SJCRH30 (cell line): Measurements from ENCODE around the gene TLN1. TPM values are rescaled to one million over a fixed set of nuclear protein-coding genes. Genes with fewer than 3 reads are reported as not detected.

Experiments
- DNase-seq, 2 experiments: peaks; one replicate each; pipeline ENCODE4 v3.0.0-alpha.2; 2015 to 2020
- H3K27ac ChIP-seq: fragments of 250-450 bp; sonication (Bioruptor Pico); 2 replicates; pipeline ENCODE4 v1.5.1; 2020; ENCODE audit warnings: mild to moderate bottlenecking, moderate library complexity
- H3K27me3 ChIP-seq: fragments of 250-450 bp; sonication (Bioruptor Pico); 2 replicates; pipeline ENCODE4 v1.5.1; 2020; ENCODE audit warnings: mild to moderate bottlenecking, moderate library complexity
- H3K36me3 ChIP-seq: fragments of 250-450 bp; sonication (Bioruptor Pico); 2 replicates; pipeline ENCODE4 v1.5.1; 2020; ENCODE audit warnings: mild to moderate bottlenecking, moderate library complexity
- H3K4me1 ChIP-seq: fragments of 250-450 bp; sonication (Bioruptor Pico); 2 replicates; pipeline ENCODE4 v1.5.1; 2020; ENCODE audit warnings: mild to moderate bottlenecking, moderate library complexity
- H3K4me3 ChIP-seq: fragments of 250-450 bp; sonication (Bioruptor Pico); 2 replicates; pipeline ENCODE4 v1.5.1; 2020; ENCODE audit warnings: mild to moderate bottlenecking, moderate library complexity
- H3K9me3 ChIP-seq: fragments of 250-450 bp; sonication (Bioruptor Pico); replicated peaks from 2 replicates; pipeline ENCODE4 v1.5.1; 2020; ENCODE audit warnings: mild to moderate bottlenecking, moderate library complexity
- total RNA-seq: library from RNA; depleted of rRNA; stranded (reverse); fragments of >200 nt; shearing (Covaris generic); gene quantifications from 2 replicates; pipeline ENCODE4 v1.2.3, GENCODE V29; 2014

The TLN1 gene
- total RNA-seq, 1 experiment from 2014 or later = 65.0 TPM

GRCh38 chr9:35666045-35666444 is 66.0 kb downstream of the TLN1 start:
- Histone ChIP-seq H3K36me3 (no peaks in the 10 kb centered on the region), H3K4me1 (peaks cover 23% of the 10 kb centered on the region), H3K27ac (no peak overlapping the region), H3K27me3 (no peaks in the 10 kb centered on the region), H3K4me3 (no peak overlapping the region), H3K9me3 (no peaks in the 10 kb centered on the region)
- DNase-seq = no peak

DNA sequence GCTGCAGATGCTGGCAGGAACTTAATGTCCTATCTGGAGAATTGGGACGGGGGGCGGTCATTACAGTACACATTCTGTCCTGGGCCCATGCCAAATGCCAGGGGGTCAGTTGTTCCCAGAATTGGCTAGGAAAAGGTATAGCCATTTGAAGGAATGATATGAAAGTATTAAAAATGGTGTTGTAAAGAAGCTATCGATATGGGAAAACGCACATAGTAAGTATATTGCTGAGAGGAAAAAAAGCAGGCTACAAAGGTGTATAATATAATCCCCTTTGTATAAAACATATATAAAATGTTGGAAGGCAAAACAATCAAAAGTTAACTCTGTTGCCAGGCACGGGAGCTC is 66.5 kb downstream of the TLN1 start:
- H3K4me1 ChIP-seq = peaks cover 23% of the 10 kb centered on the region

DNA sequence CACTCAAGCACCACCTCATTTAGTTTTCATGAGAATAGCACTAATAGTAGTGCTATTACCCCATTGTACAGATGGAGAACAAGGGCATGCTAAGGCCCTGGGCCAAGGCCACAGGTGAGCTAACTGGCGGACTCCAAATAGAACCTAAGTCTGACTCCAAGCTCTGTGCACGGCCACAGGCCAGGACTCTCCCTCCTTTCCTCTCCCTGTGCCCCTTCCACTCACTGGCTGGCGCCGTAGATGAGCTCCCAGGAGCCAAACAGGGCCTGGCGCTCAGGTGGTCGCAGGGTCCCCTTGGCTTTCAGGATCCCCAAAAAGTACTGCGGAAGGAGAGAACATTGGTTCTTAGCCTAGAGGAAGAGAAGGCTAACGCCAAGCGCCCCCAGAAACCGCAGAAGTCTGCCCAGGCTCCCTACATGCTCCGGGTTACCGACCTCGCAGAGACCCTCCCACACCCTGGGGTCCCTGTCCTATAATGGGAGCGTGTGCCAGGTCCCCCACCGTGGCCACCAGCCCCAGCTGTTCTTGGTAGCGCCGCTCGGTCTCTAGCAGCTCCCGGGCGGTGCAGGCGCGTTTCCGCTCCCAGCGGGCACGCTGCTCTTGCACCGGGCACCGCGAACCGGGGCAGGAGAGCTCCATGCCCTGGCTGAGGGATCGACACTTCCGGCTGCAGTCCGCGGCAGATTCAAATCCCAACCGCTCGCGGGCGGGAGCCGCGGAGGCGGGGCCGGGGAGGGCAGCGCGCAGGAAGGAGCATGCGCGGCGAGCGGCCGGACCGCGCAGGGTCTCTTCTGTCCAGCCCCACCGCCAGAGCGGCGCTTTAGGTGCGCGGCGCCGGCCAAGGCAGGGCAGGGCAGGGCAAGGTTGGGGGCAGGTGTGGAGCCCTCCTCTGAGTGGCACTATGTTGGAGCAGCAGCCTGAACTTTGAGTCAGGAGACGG is 67.2 kb downstream of the TLN1 start, which contains the start of gene ARHGEF39:
ARHGEF39 (minus strand) TSS at position 665 of the 940 bp plus-strand sequence; CDS start at position 639, 26 bp downstream.
- Histone ChIP-seq H3K4me3 (peak within 1 kb of the TSS; percentile 64), H3K27ac (peak within 1 kb of the TSS; percentile 72), H3K36me3 (no peaks in the 10 kb centered on the region), H3K4me1 (peaks cover 20% of the 10 kb centered on the region), H3K9me3 (no peaks in the 10 kb centered on the region), H3K27me3 (no peaks in the 10 kb centered on the region)
- DNase-seq = peak; percentile 85

More for the DNA sequence above, 66.5 kb downstream of the TLN1 start:
- Histone ChIP-seq H3K36me3 (no peaks in the 10 kb centered on the region), H3K27ac (peak overlapping the region; percentile 72; the same call in 1 of the 2 replicates), H3K27me3 (no peaks in the 10 kb centered on the region), H3K4me3 (peak overlapping the region; percentile 64), H3K9me3 (no peaks in the 10 kb centered on the region)
- no peak for DNase-seq

DNA sequence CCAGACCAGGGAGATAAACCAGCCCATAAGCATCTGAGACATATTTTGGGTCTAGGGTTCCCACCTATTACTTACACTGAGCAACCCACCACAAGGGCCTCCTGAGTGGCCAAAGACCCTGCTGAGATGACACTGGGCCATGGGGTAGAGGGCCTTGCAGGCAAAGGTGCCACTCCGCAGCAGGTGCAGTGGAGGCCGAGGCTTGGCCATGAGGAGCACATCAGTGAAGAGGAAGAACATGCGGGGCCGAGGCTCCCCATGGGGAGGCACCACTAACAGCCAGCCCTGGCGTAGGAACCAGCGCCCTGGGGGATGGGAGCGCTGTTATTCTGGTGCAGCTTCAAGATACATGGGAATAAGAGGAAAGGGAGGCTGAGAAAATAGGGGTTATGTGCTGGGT is 69.6 kb downstream of the TLN1 start:
- H3K9me3 ChIP-seq = no peaks in the 10 kb centered on the region
- peaks cover 6% of the 10 kb centered on the region; the same call in 1 of the 2 replicates for H3K4me1 ChIP-seq

GRCh38 chr9:35661756-35662350 is 70.1 kb downstream of the TLN1 start:
- no peak for DNase-seq
- Histone ChIP-seq H3K36me3 (no peaks in the 10 kb centered on the region), H3K27ac (no peak overlapping the region), H3K9me3 (no peaks in the 10 kb centered on the region), H3K4me1 (peaks cover 6% of the 10 kb centered on the region; the same call in 1 of the 2 replicates), H3K4me3 (no peak overlapping the region), H3K27me3 (no peaks in the 10 kb centered on the region)

More for the DNA sequence above, 69.6 kb downstream of the TLN1 start:
- no peak overlapping the region for H3K27ac ChIP-seq
- H3K4me3 ChIP-seq = no peak overlapping the region
- DNase-seq = no peak
- no peaks in the 10 kb centered on the region for H3K27me3 ChIP-seq
- no peaks in the 10 kb centered on the region for H3K36me3 ChIP-seq

DNA sequence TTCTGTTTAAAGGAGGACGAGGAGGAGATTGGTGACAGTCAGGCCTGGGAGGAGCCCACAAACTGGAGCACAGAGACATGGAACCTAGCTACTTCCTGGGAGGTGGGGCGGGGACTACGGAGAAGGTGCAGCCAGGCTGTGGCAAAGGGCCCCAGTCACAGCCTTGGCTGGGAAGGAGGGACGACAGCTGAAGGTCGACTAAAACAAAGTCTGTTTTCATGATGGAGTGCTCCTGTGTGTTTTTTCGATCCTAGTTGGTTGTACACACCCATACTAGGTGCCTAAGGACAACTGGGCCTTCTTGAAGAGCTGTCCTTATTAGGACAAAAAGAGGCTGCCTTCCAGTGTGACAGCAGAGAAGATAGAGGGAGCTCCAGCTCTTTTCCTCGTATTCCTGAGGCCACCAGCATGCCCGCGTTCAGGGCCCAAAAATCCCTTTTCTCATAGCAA is 71.0 kb downstream of the TLN1 start:
- Histone ChIP-seq H3K4me3 (no peak overlapping the region), H3K27ac (no peak overlapping the region), H3K9me3 (no peaks in the 10 kb centered on the region), H3K27me3 (no peaks in the 10 kb centered on the region), H3K36me3 (no peaks in the 10 kb centered on the region), H3K4me1 (peaks cover 2% of the 10 kb centered on the region; the same call in 1 of the 2 replicates)
- no peak for DNase-seq

DNA sequence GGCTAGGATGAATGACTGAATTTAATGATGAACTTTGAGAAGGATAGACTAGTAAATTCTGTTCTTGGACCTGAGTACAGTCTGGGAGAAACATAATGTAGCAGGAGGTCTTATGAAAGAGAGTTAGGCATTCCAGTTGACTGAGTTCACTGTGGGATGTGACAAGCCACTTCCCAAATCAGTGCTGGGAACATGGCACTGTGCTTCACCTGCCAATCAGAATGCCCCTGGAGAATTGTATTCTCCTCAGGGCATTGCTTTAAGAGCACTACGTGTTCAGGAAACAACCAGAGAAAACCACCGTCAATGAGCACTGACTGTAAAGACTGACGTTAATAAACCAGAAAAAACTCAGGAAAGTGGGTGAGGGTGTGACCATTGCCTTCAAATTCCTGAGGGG is 72.7 kb downstream of the TLN1 start:
- Histone ChIP-seq H3K27ac (no peak overlapping the region), H3K4me3 (no peak overlapping the region; the same call in 1 of the 2 replicates), H3K36me3 (no peaks in the 10 kb centered on the region), H3K27me3 (no peaks in the 10 kb centered on the region), H3K4me1 (no peaks in the 10 kb centered on the region; the same call in 1 of the 2 replicates), H3K9me3 (no peaks in the 10 kb centered on the region)
- no peak for DNase-seq

DNA sequence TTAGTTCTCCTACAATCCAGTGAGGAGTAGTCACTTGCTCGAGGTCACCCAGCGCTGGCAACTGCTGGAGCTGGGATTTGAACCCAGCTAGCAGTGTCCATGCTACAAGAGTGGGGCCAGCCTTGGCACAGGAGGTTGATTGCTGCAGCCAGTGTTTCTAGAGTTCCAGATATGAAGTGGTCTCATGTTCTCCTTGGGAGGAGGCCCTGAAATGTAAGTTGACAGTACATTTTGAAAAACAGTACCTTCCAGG is 73.1 kb downstream of the TLN1 start:
- Histone ChIP-seq H3K27me3 (no peaks in the 10 kb centered on the region), H3K4me1 (no peaks in the 10 kb centered on the region), H3K4me3 (peak overlapping the region; percentile 83), H3K9me3 (no peaks in the 10 kb centered on the region), H3K27ac (0 out of 2 replicates have a peak overlapping the region, but pooled peaks have one; percentile 96), H3K36me3 (no peaks in the 10 kb centered on the region)
- DNase-seq = peak in 1 of 2 experiments; percentile 34

GRCh38 chr9:35658137-35658967 is 73.6 kb downstream of the TLN1 start, which contains the start of gene CCDC107:
CCDC107 (plus strand) TSS chr9:35658292; CDS start chr9:35658380, 88 bp downstream.
- Histone ChIP-seq H3K27me3 (no peaks in the 10 kb centered on the region), H3K4me3 (peak within 1 kb of the TSS; percentile 83), H3K27ac (peak within 1 kb of the TSS; percentile 96), H3K36me3 (no peaks in the 10 kb centered on the region), H3K9me3 (no peaks in the 10 kb centered on the region), H3K4me1 (no peaks in the 10 kb centered on the region)
- DNase-seq = peak; percentile 78 to 88

- Histone ChIP-seq H3K9me3 (no peaks in the 10 kb centered on the region), H3K4me1 (no peaks in the 10 kb centered on the region), H3K27me3 (no peaks in the 10 kb centered on the region), H3K4me3 (peak within 1 kb of the TSS; percentile 83), H3K36me3 (no peaks in the 10 kb centered on the region), H3K27ac (peak within 1 kb of the TSS; percentile 96)
- DNase-seq = peak; percentile 99
Observed at GRCh38 chr9:35657546-35658136, 74.4 kb downstream of the TLN1 start, which contains the start of gene RMRP. RMRP (minus strand) TSS chr9:35658019.

DNA sequence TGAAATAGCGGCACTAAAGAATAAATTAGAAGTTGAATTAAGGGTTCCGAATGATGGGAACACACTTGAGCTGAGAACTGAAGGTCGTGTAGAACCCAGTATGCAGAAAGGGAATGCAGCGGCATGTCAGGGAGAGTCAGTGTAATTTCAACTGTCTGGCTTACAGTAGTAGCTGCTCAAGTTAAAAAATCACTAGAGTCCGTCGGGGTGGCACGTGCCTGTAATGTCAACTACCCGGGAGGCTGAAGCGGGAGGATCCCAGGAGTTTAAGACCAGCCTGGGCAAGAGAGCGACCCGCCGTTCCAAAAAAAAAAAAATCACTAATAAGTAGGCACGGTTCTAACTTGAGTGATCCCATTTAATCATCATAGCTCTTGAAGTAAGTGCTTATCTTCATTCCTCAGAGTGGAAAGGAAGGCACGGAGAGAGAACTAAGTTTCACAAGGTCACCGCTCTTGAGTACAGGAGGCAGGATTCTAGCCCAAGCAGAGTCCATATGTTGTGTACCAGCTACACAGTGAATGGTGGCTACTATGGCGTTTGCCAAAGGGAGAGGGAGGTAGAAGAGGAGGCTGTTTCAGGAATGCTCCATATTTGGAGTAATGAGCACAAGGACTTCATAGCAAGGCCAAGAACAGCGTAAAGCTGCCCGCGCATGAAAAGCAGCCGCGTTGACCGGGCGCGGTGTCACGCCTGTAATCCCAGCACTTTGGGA is 75.0 kb downstream of the TLN1 start:
- Histone ChIP-seq H3K4me3 (peak overlapping the region; percentile 83), H3K36me3 (no peaks in the 10 kb centered on the region), H3K4me1 (no peaks in the 10 kb centered on the region), H3K27ac (peak overlapping the region; percentile 96), H3K27me3 (no peaks in the 10 kb centered on the region), H3K9me3 (no peaks in the 10 kb centered on the region)
- no peak for DNase-seq

GRCh38 chr9:35656348-35656747 is 75.6 kb downstream of the TLN1 start:
- no peaks in the 10 kb centered on the region for H3K36me3 ChIP-seq
- H3K27me3 ChIP-seq = no peaks in the 10 kb centered on the region
- no peak overlapping the region for H3K27ac ChIP-seq
- no peaks in the 10 kb centered on the region for H3K9me3 ChIP-seq
- DNase-seq = peak in 1 of 2 experiments; percentile 29
- H3K4me1 ChIP-seq = no peaks in the 10 kb centered on the region
- no peak overlapping the region for H3K4me3 ChIP-seq

DNA sequence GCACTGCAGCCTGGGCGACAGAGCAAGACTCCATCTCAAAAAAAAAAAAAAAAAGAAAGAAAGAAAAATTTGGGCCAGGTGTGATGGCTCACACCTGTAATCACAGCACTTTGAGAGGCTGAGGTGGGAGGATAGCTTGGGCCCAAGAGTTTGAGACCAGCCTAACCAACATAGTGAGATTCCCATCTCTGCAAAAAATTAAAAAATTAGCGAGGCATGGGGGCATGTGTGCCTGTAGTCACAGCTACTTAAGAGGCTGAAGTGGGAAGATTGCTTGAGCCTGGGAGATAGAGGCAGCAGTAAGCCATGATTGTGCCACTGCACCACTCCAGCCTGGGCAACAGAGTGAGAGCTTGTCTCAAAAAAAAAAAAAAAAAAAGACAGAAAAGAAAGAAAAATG is 78.4 kb downstream of the TLN1 start:
- H3K4me1 ChIP-seq = no peaks in the 10 kb centered on the region
- DNase-seq = no peak
- H3K9me3 ChIP-seq = no peaks in the 10 kb centered on the region
- H3K27me3 ChIP-seq = no peaks in the 10 kb centered on the region
- H3K27ac ChIP-seq = no peak overlapping the region
- no peaks in the 10 kb centered on the region for H3K36me3 ChIP-seq
- H3K4me3 ChIP-seq = no peak overlapping the region

DNA sequence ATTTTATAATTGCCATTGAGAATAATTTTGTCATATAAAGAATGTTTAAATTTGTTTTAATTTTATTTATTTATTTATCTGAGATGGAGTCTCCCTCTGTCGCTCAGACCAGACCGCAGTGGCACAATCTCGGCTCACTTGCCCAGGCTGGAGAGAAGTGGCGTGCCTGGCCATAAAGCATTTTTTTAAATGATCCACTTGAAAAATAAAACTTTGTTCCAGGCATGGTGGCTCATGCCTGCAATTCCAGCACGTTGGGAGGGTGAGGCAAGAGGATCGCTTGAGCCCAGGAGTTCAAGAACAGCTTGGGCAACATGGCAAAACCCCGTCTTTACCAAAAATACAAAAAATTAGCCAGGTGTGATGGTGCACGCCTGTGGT is 79.2 kb downstream of the TLN1 start:
- Histone ChIP-seq H3K4me3 (no peak overlapping the region), H3K4me1 (no peaks in the 10 kb centered on the region), H3K27ac (no peak overlapping the region), H3K36me3 (no peaks in the 10 kb centered on the region), H3K27me3 (no peaks in the 10 kb centered on the region), H3K9me3 (no peaks in the 10 kb centered on the region)
- no peak for DNase-seq
